Ovary (tissue), 9 donors: ENCODE results near the gene SLC7A9. TPM values are rescaled to one million over a fixed set of nuclear protein-coding genes. Genes with fewer than 3 reads are reported as not detected.
"Not testable (repeated sequence)": the region's sequence is repeated elsewhere in the genome, so short reads cannot be mapped to it uniquely, and the experiment has no call there.

ENCODE experiments used
- DNase-seq, 5 donors: peaks; one replicate each; pipeline ENCODE4 v3.0.0-alpha.2; 2019 to 2020
- H3K27ac ChIP-seq, 2 donors: fragments of 200-600 bp; one replicate each; pipeline versions ENCODE4 v1.5.1 to v1.8.0; 2019 to 2022
- H3K27me3 ChIP-seq: fragments of 200-600 bp; one replicate; pipeline ENCODE4 v1.8.0; 2022
- H3K36me3 ChIP-seq: fragments of 200-600 bp; sonication (generic); one replicate; pipeline ENCODE4 v1.5.1; 2019
- H3K4me1 ChIP-seq: one replicate; pipeline ENCODE4 v1.8.1; 2013; ENCODE audit warnings: mild to moderate bottlenecking, moderate library complexity; ENCODE audit not compliant: insufficient read depth
- H3K4me3 ChIP-seq: fragments of 200-600 bp; sonication (generic); one replicate; pipeline ENCODE4 v1.5.1; 2017
- H3K9me3 ChIP-seq, 2 donors: fragments of 200-600 bp in 1 of 2; sonication (generic) in 1 of 2; one replicate each; pipeline versions ENCODE4 v1.5.1 to v1.8.1; 2013 to 2019; ENCODE audit warnings: mild to moderate bottlenecking in 1 of 2, moderate library complexity in 1 of 2
- EP300 ChIP-seq: sonication (generic); formaldehyde crosslinking; IDR thresholded peaks from one replicate; pipeline ENCODE4 v1.6.1; 2017; ENCODE audit warnings: antibody characterized with exemption
- POLR2A ChIP-seq: fragments of 450-650 bp; IDR thresholded peaks from one replicate; pipeline ENCODE4 v1.6.1; 2017; ENCODE audit warnings: antibody characterized with exemption, mild to moderate bottlenecking, moderate library complexity
- WGBS, 3 donors: extraction: QIAGEN DNeasy Blood & Tissue Kit in 1 of 3; methylation state at CpG; one replicate each; pipeline versions ENCODE4 v1.1.5 to v1.1.7; 2013 to 2017; 5-methylcytosine and 5-hydroxymethylcytosine counted together
- intact Hi-C, 4 donors: fragments of 100-400 bp; cut with DNase I; formaldehyde crosslinking; loops; one replicate each; pipeline versions ENCODE4 v1.11.0 to v1.15.1; 2022 to 2023
- polyA plus RNA-seq, 2 donors: library from polyadenylated mRNA; stranded (reverse); fragments of 200-250 nt in 1 of 2; fragments of 350-450 nt in 1 of 2; fragmentation: Illumina TruSeq in 1 of 2; extraction: RNeasy Lipid Tissue Mini Kit (QIAGEN cat#74804) in 1 of 2; gene quantifications; one replicate each; pipeline ENCODE4 v1.2.3, GENCODE V29; 2013 to 2014
- total RNA-seq, 7 donors: library from RNA; depleted of rRNA in 2 of 7; stranded (reverse); fragments of >200 nt in 2 of 7; fragmentation: NEBNext Ultra II Directional in 3 of 7; extraction: Animal tissue kit (Norgen Biotek cat#: 25700) in 3 of 7; gene quantifications; one replicate each; pipeline versions ENCODE4 v1.1.0 to v1.2.4, GENCODE V29; 2016 to 2023
- TF ChIP-seq, protein P1 (sequence below), 3 donors: fragments of 450-650 bp in 2 of 3; fragments of 200-600 bp in 1 of 3; IDR thresholded peaks; one replicate each; pipeline versions ENCODE4 v1.5.1 to v1.8.0; 2016 to 2022; ENCODE audit warnings: antibody characterized with exemption in 3 of 3, mild to moderate bottlenecking in 1 of 3
- donor health status: DM: no; HTN: no; CAD: no; lungs with moderate emphysema.
- donor health status: DM: no; HTN: no; CAD: no.
- donor health status: Bipolar disorder and iron deficiency.
- donor health status: DM: yes; HTN: yes; CAD: no.
- donor health status: DM: no; HTN: no; CAD: no.
- donor health status: DM: yes; HTN: yes; CAD: no.

Gene SLC7A9
- total and polyA plus RNA-seq, 9 donors = 0.23 to 0.95 (median 0.64) TPM

DNA sequence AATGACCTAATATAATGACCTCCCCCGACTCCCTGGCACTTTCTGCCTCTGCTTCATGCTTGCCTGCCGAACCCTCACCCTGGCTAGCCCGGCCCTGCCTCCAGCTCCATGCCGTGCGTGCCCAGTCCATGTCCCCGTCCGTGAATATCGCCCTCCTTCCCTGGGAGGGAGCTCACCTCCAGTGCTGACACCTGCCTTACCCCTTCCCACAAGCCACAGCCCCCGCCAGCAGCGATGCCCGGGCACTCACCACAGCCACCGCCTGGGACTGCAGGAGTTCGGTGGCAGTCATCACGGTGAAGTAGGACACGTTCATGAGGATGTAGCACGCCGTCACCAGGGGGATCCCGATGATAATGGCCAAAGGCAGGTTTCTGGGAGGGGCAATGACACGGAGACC, 10.0 kb downstream of the SLC7A9 start:
- no peaks in the 10 kb centered on the region for H3K9me3 ChIP-seq
- H3K4me1 ChIP-seq = no peaks in the 10 kb centered on the region
- H3K4me3 ChIP-seq = no peak overlapping the region
- DNase-seq = no peak
- intact Hi-C loops = no loop called here
- H3K27ac ChIP-seq = no peak overlapping the region
- no peak for TF ChIP-seq EP300
- TF ChIP-seq, protein P1, sequence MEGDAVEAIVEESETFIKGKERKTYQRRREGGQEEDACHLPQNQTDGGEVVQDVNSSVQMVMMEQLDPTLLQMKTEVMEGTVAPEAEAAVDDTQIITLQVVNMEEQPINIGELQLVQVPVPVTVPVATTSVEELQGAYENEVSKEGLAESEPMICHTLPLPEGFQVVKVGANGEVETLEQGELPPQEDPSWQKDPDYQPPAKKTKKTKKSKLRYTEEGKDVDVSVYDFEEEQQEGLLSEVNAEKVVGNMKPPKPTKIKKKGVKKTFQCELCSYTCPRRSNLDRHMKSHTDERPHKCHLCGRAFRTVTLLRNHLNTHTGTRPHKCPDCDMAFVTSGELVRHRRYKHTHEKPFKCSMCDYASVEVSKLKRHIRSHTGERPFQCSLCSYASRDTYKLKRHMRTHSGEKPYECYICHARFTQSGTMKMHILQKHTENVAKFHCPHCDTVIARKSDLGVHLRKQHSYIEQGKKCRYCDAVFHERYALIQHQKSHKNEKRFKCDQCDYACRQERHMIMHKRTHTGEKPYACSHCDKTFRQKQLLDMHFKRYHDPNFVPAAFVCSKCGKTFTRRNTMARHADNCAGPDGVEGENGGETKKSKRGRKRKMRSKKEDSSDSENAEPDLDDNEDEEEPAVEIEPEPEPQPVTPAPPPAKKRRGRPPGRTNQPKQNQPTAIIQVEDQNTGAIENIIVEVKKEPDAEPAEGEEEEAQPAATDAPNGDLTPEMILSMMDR (IDR thresholded peaks at IDR 0.05) = no peak
- no peak for TF ChIP-seq POLR2A
- WGBS, 3 donors = 92 to 93% (median 92%) methylated on average over 19 of the region's 19 CpGs
- H3K27me3 ChIP-seq = no peaks in the 10 kb centered on the region
- H3K36me3 ChIP-seq = no peaks in the 10 kb centered on the region

DNA sequence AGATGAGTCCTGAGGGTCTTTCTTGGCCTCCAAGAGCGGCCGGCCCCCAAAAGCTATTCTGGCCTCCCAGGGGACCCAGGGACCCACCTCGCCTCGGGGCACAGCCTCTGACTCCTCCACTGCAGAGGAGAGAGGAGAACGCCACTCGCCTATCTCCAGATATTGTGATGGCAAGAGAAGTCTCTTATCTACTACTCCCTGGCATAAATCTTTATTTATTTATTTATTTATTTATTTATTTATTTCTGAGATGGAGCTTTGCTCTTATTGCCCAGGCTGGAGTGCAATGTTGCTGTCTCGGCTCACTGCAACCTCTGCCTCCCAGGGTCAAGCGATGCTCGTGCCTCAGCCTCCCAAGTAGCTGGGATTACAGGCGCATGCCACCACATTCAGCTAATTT, 11.0 kb downstream of the SLC7A9 start:
- Histone ChIP-seq H3K27me3 (no peaks in the 10 kb centered on the region), H3K4me1 (no peaks in the 10 kb centered on the region), H3K36me3 (no peaks in the 10 kb centered on the region), H3K27ac (no peak overlapping the region), H3K4me3 (no peak overlapping the region), H3K9me3 (no peaks in the 10 kb centered on the region)
- TF ChIP-seq EP300 = no peak
- TF ChIP-seq, protein P1 (IDR thresholded peaks at IDR 0.05) = no peak
- TF ChIP-seq POLR2A = no peak
- intact Hi-C loops = no loop called here
- WGBS, 3 donors = 84 to 94% (median 91%) methylated on average over 10 of the region's 10 CpGs
- DNase-seq = no peak

GRCh38 chr19:32858155-32858554, 11.4 kb downstream of the SLC7A9 start:
- Histone ChIP-seq H3K4me1 (no peaks in the 10 kb centered on the region), H3K27ac (no peak overlapping the region), H3K9me3 (no peaks in the 10 kb centered on the region), H3K27me3 (no peaks in the 10 kb centered on the region), H3K36me3 (no peaks in the 10 kb centered on the region), H3K4me3 (no peak overlapping the region)
- TF ChIP-seq, protein P1 (IDR thresholded peaks at IDR 0.05) = no peak
- TF ChIP-seq EP300 = no peak
- no peak for TF ChIP-seq POLR2A
- intact Hi-C loops = no loop called here
- no peak for DNase-seq
- WGBS, 3 donors = 87 to 91% (median 90%) methylated on average over 13 of the region's 13 CpGs

GRCh38 chr19:32857584-32857983, 12.0 kb downstream of the SLC7A9 start:
- no peaks in the 10 kb centered on the region for H3K36me3 ChIP-seq
- intact Hi-C loops = no loop called here
- WGBS, 3 donors = 82 to 91% (median 85%) methylated on average over 5 of the region's 5 CpGs
- no peaks in the 10 kb centered on the region for H3K9me3 ChIP-seq
- TF ChIP-seq POLR2A (no peak), EP300 (no peak)
- TF ChIP-seq, protein P1 (IDR thresholded peaks at IDR 0.05) = no peak
- no peak overlapping the region for H3K4me3 ChIP-seq
- DNase-seq = no peak
- no peak overlapping the region for H3K27ac ChIP-seq
- H3K27me3 ChIP-seq = no peaks in the 10 kb centered on the region
- H3K4me1 ChIP-seq = no peaks in the 10 kb centered on the region

DNA sequence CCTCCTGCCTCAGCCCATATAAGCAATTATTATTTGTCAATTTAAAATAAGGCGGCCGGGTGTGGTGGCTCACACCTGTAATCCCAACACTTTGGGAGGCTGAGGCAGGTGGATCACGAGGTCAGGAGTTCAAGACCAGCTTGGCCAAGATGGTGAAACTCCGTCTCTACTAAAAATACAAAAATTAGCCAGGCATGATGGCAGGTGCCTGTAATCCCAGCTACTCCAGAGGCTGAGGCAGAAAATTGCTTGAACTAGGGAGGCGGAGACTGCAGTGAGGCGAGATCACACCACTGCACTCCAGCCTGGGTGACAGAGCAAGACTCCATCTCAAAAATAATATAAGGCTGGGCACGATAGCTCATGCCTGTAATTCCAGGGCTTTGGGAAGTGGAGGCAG, 12.7 kb downstream of the SLC7A9 start:
- intact Hi-C loops, DNase-seq, H3K9me3 ChIP-seq, H3K4me3 ChIP-seq, H3K36me3 ChIP-seq, H3K4me1 ChIP-seq, H3K27me3 ChIP-seq, H3K27ac ChIP-seq: not testable (repeated sequence)
- 94 to 95% (median 94%) methylated on average over 7 of the region's 7 CpGs for WGBS, 3 donors
